Thyroid gland (tissue), 4 donors: ENCODE results near the gene MIXL1.
"Not testable (repeated sequence)": the region's sequence is repeated elsewhere in the genome, so short reads cannot be mapped to it uniquely, and the experiment has no call there.

ENCODE experiments used
- POLR2A ChIP-seq, 2 donors: fragments of 450-650 bp; IDR thresholded peaks; one replicate each; pipeline ENCODE4 v1.6.1; 2017; ENCODE audit warnings: antibody characterized with exemption in 2 of 2, mild to moderate bottlenecking in 2 of 2, moderate library complexity in 1 of 2
- TF ChIP-seq, protein P1 (sequence below), 6 experiments: fragments of 200-600 bp in 3 of 6; fragments of 450-650 bp in 3 of 6; sonication (generic) in 3 of 6; IDR thresholded peaks; one replicate each; pipeline ENCODE4 v1.5.1; 2016 to 2019; ENCODE audit warnings: antibody characterized with exemption in 6 of 6, mild to moderate bottlenecking in 2 of 6, inconsistent platforms in 1 of 6, moderate library complexity in 1 of 6

DNA sequence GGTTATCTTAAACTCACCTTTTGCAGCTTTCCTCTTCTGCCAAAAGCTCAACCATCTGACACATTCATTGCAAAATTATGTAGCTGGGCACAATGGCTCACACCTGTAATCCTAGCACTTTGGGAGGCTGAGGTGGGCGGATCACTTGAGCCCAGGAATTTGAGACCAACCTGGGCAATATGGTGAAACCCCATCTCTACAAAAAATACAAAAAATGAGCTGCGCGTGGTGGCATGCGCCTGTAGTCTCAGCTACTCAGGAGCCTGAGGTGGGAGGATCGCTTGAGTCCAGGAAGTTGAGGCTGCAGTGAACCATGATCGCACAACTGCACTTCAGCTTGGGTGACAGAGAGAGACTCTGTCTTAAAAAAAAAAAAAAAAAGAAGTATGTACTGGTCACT lies 20.8 kb upstream of the MIXL1 start:
- TF ChIP-seq, protein P1, sequence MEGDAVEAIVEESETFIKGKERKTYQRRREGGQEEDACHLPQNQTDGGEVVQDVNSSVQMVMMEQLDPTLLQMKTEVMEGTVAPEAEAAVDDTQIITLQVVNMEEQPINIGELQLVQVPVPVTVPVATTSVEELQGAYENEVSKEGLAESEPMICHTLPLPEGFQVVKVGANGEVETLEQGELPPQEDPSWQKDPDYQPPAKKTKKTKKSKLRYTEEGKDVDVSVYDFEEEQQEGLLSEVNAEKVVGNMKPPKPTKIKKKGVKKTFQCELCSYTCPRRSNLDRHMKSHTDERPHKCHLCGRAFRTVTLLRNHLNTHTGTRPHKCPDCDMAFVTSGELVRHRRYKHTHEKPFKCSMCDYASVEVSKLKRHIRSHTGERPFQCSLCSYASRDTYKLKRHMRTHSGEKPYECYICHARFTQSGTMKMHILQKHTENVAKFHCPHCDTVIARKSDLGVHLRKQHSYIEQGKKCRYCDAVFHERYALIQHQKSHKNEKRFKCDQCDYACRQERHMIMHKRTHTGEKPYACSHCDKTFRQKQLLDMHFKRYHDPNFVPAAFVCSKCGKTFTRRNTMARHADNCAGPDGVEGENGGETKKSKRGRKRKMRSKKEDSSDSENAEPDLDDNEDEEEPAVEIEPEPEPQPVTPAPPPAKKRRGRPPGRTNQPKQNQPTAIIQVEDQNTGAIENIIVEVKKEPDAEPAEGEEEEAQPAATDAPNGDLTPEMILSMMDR (IDR thresholded peaks at IDR 0.05): not testable (repeated sequence)
- TF ChIP-seq POLR2A (IDR thresholded peaks at IDR 0.05): not testable (repeated sequence)
